HG02938 (cell line): ENCODE results near the gene LONP2.
"Not testable (repeated sequence)": the region's sequence is repeated elsewhere in the genome, so short reads cannot be mapped to it uniquely, and the experiment has no call there.

Experiments
- ATAC-seq: cut with Tn5 transposase; IDR thresholded peaks from one replicate; pipeline ENCODE4 v1.9.1; 2021; ENCODE audit warnings: mild to moderate bottlenecking, moderate library complexity; ENCODE audit not compliant: unreplicated experiment

LONP2 gene

DNA sequence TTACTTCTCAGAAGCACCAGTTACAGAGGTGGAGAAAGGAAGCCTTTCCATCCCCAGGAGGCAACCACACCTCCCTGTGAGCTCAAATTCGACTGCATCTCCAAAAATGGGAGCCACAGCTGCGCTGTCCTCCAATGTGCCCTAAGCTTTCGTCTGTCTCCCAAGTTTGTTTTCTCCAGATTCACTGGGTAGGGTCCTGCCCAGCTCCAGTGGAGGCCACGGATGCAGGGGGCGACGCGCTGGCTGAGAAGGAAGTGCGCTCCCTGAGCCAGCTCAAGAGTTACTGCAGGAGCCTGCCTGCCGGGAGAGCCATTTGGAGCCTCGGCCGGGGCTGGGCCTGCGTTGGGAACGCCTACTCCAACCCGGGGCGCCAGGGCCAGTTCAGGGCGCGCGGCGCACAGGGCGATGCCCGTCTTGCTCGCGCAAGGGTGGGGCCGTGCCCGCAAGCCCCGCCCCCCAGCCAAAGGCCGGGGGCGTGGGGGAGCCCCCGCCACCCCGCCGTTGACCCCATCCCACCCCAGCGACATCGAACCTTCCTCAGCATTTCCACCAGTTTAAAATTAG, 121.6 kb downstream of the LONP2 start:
- ATAC-seq = peak; percentile 68

- peak; percentile 71 for ATAC-seq
These were observed 122.3 kb downstream of the LONP2 start for GRCh38 chr16:48366165-48367093.

DNA sequence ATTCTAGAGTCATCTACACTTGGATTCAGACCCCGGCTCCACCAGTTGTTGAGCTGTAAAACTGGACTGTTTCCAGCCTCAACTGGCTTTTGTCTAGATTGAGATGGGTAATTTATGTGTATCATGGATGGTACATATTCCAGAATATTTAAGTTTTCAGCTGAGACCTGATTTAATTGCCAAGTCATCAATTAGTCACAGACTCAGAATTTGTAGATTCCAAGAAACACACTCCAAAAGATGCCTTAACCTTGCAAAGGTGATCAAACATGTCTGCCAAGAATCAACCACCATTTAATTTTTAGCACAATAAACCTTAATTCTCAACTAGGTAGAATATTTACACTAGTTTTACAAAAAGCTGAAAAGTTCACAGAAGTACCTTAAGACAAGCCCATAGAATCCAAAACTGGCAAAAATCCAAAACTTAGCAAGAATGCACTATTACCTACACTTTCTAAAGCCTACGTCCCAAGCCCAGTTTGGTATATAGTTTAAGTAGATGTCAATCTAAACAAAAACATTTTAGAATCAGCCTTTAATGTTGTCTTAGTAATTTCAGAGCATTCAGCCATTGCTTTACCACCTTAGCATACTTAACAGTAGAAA, 123.4 kb downstream of the LONP2 start:
- ATAC-seq = no peak

- no peak for ATAC-seq
These were observed 125.7 kb downstream of the LONP2 start for GRCh38 chr16:48369765-48370164.

DNA sequence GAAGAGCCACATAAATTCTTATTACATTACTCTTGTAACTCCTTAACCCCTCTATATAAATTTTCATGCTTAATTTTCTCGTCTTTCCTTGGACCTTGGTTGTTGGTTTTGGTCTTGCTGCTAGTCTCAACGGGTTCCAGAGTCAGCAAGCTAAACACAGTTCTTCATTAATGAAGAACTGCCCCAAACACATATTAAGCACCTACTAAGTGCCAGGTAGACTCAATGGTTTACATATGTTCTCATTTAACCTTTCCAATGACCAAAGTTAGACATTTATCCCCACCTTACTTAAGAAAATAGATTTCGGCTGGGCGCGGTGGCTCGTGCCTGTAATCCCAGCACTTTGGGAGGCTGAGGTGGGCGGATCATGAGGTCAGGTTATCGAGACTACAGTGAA, 126.1 kb downstream of the LONP2 start:
- ATAC-seq = no peak

- ATAC-seq = not testable (repeated sequence)
These were observed 126.7 kb downstream of the LONP2 start for GRCh38 chr16:48370668-48371392.

DNA sequence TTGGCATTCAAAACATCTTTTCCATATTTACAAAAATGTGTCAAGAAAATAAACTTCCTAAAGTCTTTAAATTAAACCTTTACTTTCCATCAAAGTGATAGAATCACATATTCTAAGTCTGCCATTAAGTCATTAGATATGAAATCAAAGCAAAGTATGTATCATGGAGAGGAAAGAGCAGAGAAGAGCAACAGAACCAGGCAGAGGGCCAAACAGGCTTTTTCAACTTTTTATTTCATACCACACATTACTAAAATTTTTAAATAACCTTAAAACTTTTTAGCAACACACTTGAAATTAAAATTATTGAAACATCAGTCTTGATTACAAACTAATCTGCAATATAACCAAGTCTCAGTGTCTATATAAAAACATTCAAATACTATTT, 127.3 kb downstream of the LONP2 start:
- ATAC-seq = no peak

DNA sequence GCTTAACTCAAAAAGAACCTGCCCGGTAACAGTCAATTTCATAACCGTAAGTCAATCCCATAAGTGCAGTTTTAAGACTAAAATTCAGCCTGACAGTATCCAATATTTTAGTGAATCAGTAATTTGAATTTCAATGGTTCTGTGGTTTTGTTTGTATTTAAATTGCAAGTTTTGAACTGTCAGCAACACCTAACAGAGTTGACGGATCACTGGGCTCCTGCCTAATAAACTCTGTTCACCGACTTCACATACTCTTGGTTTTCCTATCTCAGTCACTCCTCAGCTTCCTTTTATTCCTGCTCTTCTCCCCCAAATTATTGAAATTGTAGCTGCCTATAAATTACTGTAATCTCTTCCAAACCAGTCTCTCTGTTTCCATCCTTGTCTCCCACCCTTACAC, 128.6 kb downstream of the LONP2 start:
- ATAC-seq = no peak

GRCh38 chr16:48373258-48374029, 129.3 kb downstream of the LONP2 start:
- ATAC-seq = no peak

DNA sequence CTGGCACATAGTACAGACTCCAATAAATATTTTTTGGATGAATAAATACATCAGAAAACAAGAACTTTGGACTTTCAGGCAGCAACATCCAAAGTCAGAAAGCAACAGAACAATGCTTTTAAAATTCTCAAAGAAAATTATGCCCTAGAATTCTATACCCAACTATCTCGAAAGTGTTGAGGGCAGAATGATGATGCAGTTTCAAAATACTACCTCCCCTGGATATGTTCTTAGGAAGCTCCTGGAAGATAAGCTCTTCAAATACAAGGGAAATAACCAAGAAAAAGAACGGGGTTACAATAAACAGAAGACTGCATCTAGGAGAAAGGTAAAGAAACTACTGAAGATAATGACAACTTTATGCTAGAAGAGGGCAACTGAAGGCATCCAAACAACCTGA, 130.2 kb downstream of the LONP2 start:
- ATAC-seq = no peak

DNA sequence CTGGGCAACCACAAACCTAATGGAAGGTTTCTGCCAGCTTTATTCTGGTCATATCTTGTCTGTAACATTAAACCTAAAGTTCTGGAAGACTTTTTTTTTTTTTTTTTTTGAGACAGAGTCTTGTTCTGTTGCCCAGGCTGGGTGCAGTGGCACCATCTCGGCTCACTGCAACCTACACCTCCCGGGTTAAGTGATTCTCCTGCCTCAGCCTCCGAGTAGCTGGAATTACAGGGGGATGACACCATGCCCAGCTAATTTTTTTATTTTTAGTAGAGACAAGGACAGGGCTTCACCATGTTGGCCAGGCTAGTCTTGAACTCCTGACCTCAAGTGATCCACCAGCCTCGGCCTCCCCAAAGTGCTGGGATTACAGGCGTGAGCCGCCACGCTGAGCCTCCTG, 133.2 kb downstream of the LONP2 start:
- not testable (repeated sequence) for ATAC-seq

DNA sequence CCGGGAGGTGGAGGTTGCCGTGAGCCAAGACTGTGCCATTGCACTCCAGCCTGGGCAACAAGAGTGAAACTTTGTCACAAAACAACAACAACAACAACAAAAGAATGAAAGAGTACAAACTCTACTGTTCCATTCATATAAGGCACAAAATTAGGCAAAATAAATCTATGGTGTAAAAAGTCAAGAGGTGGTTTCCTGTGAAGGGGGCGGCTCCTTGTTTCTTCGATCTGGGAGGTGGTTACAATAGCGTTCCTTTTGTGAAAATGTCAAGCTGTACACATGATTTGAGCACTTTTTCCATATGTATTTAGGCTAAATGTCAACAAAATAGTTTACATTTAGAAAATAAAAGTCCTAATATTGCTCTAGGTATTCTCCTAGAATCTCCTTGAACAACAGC, 134.2 kb downstream of the LONP2 start:
- no peak for ATAC-seq

DNA sequence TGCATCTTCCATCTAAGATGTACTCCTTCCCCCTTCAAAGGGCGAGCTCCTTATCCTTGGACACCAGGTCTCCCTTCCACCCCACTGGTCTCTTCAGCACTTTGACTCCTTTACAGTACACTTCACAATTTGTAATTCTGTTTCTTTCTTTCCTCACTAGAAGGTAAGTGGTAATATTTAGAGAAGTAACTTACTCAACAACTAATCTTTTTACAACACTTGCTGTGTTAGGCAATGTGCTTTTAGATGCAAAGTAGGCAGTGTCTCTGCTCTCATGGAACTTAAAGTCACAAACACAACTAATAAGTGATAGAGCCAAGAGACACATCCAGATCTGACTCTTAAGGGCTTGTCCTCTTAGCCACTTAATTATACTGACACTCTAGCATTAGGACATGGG, 134.7 kb downstream of the LONP2 start:
- ATAC-seq = no peak

DNA sequence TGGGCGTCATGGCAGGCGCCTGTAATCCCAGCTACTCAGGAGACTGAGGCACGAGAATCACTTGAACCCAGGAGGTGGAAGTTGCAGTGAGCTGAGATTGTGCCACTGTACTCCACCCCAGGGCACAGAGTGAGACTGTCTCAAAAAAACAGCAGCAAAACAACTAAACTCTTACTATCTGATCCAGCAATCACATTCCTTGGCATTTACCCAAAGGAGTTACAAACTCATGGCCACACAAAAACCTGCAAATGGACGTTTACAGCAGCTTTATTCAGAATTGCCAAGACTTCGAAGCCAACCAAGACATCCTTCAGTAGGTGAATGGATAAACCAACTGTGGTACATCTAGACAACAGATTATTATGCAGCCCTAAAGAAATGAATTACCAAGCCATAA, 137.1 kb downstream of the LONP2 start:
- no peak for ATAC-seq

DNA sequence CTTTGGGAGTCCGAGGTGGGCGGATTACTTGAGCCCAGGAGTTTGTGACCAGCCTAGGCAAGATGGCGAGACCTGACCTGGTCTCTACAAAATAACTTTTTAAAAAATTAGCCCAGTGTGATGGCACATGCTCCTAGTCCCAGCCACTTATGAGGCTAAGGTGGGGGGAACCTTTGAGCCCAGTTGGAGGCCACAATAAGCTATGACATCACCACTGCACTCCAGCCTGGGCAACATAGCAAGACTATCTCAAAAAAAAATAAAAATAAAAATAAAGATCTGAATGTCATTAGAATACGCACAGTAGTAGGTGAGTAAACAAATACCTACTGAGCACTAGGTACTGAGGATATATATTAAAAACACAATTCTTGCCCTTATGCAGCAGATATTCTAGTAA, 138.0 kb downstream of the LONP2 start:
- no peak for ATAC-seq

DNA sequence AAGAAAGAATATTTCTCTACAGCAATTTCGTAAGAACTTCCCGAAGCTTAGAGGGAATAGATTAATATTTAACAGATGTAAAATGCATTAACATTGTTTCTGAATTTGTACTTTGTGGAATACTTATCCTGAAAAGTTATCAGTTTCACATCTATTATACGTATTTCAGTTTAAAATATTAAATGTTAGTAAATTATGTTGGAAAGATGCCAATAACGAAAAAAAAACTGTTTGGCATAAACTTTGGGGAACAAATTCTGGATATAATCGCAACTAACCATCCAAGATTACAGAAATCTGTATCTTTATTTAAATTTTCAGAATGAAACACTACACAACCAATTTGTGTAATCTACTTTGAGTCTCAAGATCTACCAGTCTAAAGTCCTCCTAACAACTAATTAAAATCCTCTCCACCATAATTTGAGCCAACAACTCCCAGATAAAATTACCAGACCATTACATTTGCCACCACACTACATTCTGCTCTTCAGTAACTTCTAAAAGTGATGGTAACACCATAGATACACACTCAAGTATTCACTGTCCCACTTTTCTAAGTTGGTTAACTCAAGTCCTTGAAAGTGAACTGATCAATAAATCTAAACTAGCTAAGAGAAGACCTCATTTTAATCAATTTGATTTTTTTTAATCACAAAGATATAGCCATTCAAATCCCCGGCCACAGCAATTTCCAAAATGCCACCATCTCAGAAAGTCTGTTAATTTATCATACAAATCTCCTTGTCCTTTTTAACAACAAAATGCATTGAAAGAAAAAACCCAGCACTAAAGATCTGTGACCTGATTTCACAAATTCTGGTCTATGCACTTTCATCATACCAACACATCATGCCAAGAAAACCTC, 139.1 kb downstream of the LONP2 start:
- ATAC-seq = no peak

DNA sequence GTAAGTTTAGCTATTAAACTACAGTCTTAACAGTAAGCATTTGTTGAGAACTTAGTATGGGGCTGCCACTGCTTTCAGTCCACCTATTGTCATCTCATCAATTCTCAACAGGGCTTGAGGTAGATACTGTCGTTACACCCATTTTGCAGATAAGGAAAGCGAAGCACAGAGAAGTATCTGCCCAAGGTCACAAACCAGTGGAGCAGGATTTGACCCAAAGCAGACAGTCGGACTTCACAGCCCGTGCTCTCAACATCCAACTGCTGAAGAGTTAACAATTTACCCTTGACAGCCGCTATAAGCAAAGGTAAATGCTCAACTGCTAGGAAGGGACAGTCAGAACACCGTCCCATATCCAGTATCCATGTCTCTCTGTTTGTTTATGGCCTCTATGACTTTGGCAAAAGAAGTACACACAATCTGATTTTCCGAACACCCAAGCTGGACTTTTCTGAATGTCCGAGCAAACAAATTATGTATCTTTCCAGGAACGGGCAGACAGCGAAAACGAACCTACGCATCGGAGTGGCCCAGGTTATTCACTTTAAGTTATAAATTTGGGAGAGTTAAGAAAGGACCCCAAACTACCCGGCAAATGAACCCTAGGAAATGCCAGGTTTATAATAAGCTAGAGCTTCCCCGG, 139.9 kb downstream of the LONP2 start:
- no peak for ATAC-seq

DNA sequence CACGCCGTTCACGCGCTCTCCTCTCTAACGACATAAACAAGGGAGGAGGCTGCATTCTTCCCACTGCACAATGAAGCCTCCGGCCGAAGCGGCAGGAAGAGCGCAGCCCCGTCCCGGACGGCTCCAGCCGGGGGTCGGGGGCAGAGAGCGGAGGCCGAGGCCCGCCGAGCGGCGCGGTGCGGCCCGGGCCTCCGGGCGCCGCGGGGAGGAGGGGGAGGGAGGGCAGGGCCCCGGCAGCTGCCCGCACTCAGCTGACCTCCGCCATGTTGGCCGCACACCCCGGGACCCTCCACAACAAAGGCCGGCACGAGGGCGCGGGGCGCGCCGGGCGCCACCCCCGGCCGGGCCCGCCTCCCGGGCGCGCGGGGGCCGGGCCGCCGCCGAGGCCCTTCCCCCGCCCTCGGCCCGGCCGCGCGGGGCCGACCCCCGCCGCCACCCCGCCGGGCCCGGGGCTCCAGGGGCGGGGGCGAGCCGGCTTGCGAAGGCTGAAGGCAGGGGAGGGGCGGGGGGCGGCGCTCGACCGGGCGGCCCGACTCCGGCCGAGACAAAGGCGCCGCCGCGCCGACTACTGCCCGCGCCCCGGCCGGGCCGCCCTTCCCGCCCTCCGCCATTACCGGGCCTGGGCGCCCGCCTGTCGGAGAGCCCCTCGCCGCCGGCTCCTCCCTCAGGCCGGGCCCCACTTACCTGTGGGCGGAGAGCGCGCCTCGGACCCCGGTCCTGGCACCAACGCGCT, 140.6 kb downstream of the LONP2 start:
- ATAC-seq = peak; percentile 48
